GM12878 (cell line): ENCODE results near the gene EEF1AKMT3. TPM values are rescaled to one million over a fixed set of nuclear protein-coding genes. Genes with fewer than 3 reads are reported as not detected.

Experiments used
- ATF3 ChIP-seq: IDR thresholded peaks from 2 replicates; pipeline ENCODE4 v1.6.1; 2011; ENCODE audit warnings: low read depth, mild to moderate bottlenecking, low read length, moderate library complexity, borderline replicate concordance; ENCODE audit errors: extremely low read depth
- CREM ChIP-seq: IDR thresholded peaks from 2 replicates; pipeline ENCODE4 v1.6.1; 2014; ENCODE audit warnings: antibody characterized with exemption, low read depth
- EGR1 ChIP-seq, 2 experiments: IDR thresholded peaks; 1 replicate in 1 of 2; 2 replicates in 1 of 2; pipeline ENCODE4 v1.6.1; 2011 to 2012; ENCODE audit warnings: low read depth in 2 of 2, low read length in 2 of 2, borderline replicate concordance in 1 of 2, mild to moderate bottlenecking in 1 of 2, moderate library complexity in 1 of 2
- FOXK2 ChIP-seq: fragments of 450-650 bp; IDR thresholded peaks from 2 replicates; pipeline ENCODE4 v1.6.1; 2017; ENCODE audit warnings: mild to moderate bottlenecking, moderate library complexity
- IKZF2 ChIP-seq, 2 experiments: fragments of 450-650 bp; IDR thresholded peaks; 2 replicates each; pipeline ENCODE4 v1.6.1; 2017; ENCODE audit warnings: mild to moderate bottlenecking in 2 of 2, moderate library complexity in 2 of 2
- JUND ChIP-seq: IDR thresholded peaks from 2 replicates; pipeline ENCODE4 v1.6.1; 2012; ENCODE audit warnings: low read depth, mild to moderate bottlenecking, low read length, improper control_type of control experiment, moderate library complexity
- KAT2A ChIP-seq: conservative IDR thresholded peaks from 2 replicates; pipeline ENCODE4 v1.6.1; 2011; ENCODE audit warnings: low read depth, low read length; ENCODE audit not compliant: control insufficient read depth
- KLF5 ChIP-seq: fragments of 450-650 bp; IDR thresholded peaks from 2 replicates; pipeline ENCODE4 v1.6.1; 2014; ENCODE audit warnings: mild to moderate bottlenecking; ENCODE audit not compliant: partially characterized antibody
- NBN ChIP-seq: fragments of 450-650 bp; IDR thresholded peaks from 2 replicates; pipeline ENCODE4 v1.6.1; 2016
- NR2C2 ChIP-seq: IDR thresholded peaks from 2 replicates; pipeline ENCODE4 v1.6.1; 2011; ENCODE audit warnings: borderline replicate concordance, low read depth; ENCODE audit not compliant: control insufficient read depth, insufficient read length
- NRF1 ChIP-seq: conservative IDR thresholded peaks from 2 replicates; pipeline ENCODE4 v1.6.1; 2011; ENCODE audit warnings: mild to moderate bottlenecking, low read depth, low read length, improper control_type of control experiment
- POLR2A ChIP-seq: IDR thresholded peaks from 2 replicates; pipeline ENCODE4 v1.6.1; 2011; ENCODE audit warnings: low read depth, mild to moderate bottlenecking, low read length
- RB1 ChIP-seq: fragments of 450-650 bp; formaldehyde crosslinking; IDR thresholded peaks from 2 replicates; pipeline ENCODE4 v1.6.1; 2017; ENCODE audit warnings: mild to moderate bottlenecking, borderline replicate concordance
- SIN3A ChIP-seq: IDR thresholded peaks from 2 replicates; pipeline ENCODE4 v1.6.1; 2012; ENCODE audit warnings: low read depth, low read length, improper control_type of control experiment
- SMAD5 ChIP-seq: IDR thresholded peaks from 2 replicates; pipeline ENCODE4 v1.6.1; 2016; ENCODE audit warnings: antibody characterized with exemption, low read depth
- TAF1 ChIP-seq: IDR thresholded peaks from 2 replicates; pipeline ENCODE4 v1.6.1; 2011; ENCODE audit warnings: mild to moderate bottlenecking, low read depth, low read length, borderline replicate concordance
- USF1 ChIP-seq: IDR thresholded peaks from 2 replicates; pipeline ENCODE4 v1.6.1; 2011; ENCODE audit warnings: borderline replicate concordance, low read depth, mild to moderate bottlenecking, moderate library complexity, mixed read lengths, low read length; ENCODE audit not compliant: insufficient read depth; ENCODE audit errors: extremely low read length
- ZBTB11 ChIP-seq: fragments of 450-650 bp; formaldehyde crosslinking; IDR thresholded peaks from 2 replicates; pipeline ENCODE4 v1.5.0; 2022; ENCODE audit warnings: mild to moderate bottlenecking, missing genetic modification characterization
- ZNF207 ChIP-seq: fragments of 450-650 bp; IDR thresholded peaks from 2 replicates; pipeline ENCODE4 v1.6.1; 2014; ENCODE audit warnings: antibody characterized with exemption, mild to moderate bottlenecking, borderline replicate concordance
- ZNF24 ChIP-seq: fragments of 450-650 bp; IDR thresholded peaks from 2 replicates; pipeline ENCODE4 v1.6.1; 2017; ENCODE audit warnings: antibody characterized with exemption, mild to moderate bottlenecking
- ZNF687 ChIP-seq: fragments of 450-650 bp; IDR thresholded peaks from 2 replicates; pipeline ENCODE4 v1.6.1; 2017; ENCODE audit warnings: mild to moderate bottlenecking, moderate library complexity
- polyA plus RNA-seq, 11 experiments: library from polyadenylated mRNA; depleted of rRNA in 4 of 11; unstranded in 6 of 11; stranded (reverse) in 5 of 11; fragments of >200 nt; fragmentation: Nextera tagmentation in 4 of 11; fragmentation: Illumina TruSeq in 1 of 11; extraction: Ambion mirVana in 4 of 11; extraction: Trizol in 1 of 11; gene quantifications; 1 replicate in 1 of 11; 2 replicates in 10 of 11; pipeline versions ENCODE4 v1.2.1 to v1.2.3, GENCODE V29; 2011 to 2016; ENCODE audit warnings: inconsistent platforms in 2 of 11, missing spikeins in 2 of 11, low read depth in 1 of 11
- total RNA-seq, 4 experiments: library from RNA; depleted of rRNA in 3 of 4; stranded (reverse); fragments of >200 nt in 3 of 4; fragmentation: Illumina TruSeq in 1 of 4; extraction: Trizol in 1 of 4; gene quantifications; 2 replicates each; pipeline versions ENCODE4 v1.2.1 to v1.2.3, GENCODE V29; 2013 to 2021

EEF1AKMT3 gene
- total and polyA plus RNA-seq, 10 of the 15 experiments (the other 5 are each of a cell fraction or from before 2014, with no cell fraction given), result 1.2 to 8.2 (median 3.5) TPM

GRCh38 chr12:57771873-57772428 is 463 bp upstream of the EEF1AKMT3 start, which contains the start of gene METTL1 (continued):
- TF ChIP-seq ZNF687, result 0 out of 2 replicates have a peak, but pooled peaks have one; percentile 19
- peak; percentile 67; the same call in 1 of the 2 replicates for TF ChIP-seq FOXK2
- no peak for TF ChIP-seq KAT2A
- TF ChIP-seq ZNF207, result peak; percentile 66
- TF ChIP-seq ZNF24, result no peak
- peak; percentile 77; the same call in 1 of the 2 replicates for TF ChIP-seq SMAD5
- no peak for TF ChIP-seq ZBTB11
- peak; percentile 57 for TF ChIP-seq USF1
- TF ChIP-seq EGR1 (IDR thresholded peaks at IDR 0.05; ENCODE audit: borderline replicate concordance in 1 of 2, low read depth in 2 of 2, low read length in 2 of 2), result peak in 1 of 2 experiments; percentile 68; a peak in 2 of 3 replicates
- TF ChIP-seq SIN3A, result peak; percentile 98
- TF ChIP-seq ATF3, result peak; percentile 77; the same call in 1 of the 2 replicates
- TF ChIP-seq CREM, result peak; percentile 99
- TF ChIP-seq NRF1, result 0 out of 2 replicates have a peak, but pooled peaks have one; percentile 11
- TF ChIP-seq RB1, result peak; percentile 67; the same call in 1 of the 2 replicates
- TF ChIP-seq JUND, result no peak
- TF ChIP-seq TAF1, result peak; percentile 86
- TF ChIP-seq NR2C2, result no peak
- TF ChIP-seq IKZF2 (IDR thresholded peaks at IDR 0.05), result peak; percentile 59 to 69; a peak in 3 of 4 replicates
- TF ChIP-seq NBN, result peak; percentile 99
- peak; percentile 26 for TF ChIP-seq KLF5
- TF ChIP-seq POLR2A, result peak; percentile 97
